BLaER1 treated with 17β-estradiol and CSF1 and Interleukin-3, amounts not matched to agents 10 nM and 100 nM (cell line): ENCODE data around the gene TDRD3.

Experiments used
- H3K27ac ChIP-seq, 11 experiments: shearing (Covaris generic); formaldehyde crosslinking; 2 replicates each; pipeline ENCODE4 v1.8.1; 2022
- H3K27me3 ChIP-seq, 11 experiments: shearing (Covaris generic); formaldehyde crosslinking; 2 replicates each; pipeline ENCODE4 v1.8.1; 2022
- H3K36me3 ChIP-seq, 11 experiments: shearing (Covaris generic); formaldehyde crosslinking; 2 replicates each; pipeline ENCODE4 v1.8.1; 2022
- H3K4me1 ChIP-seq, 10 experiments: shearing (Covaris generic); formaldehyde crosslinking; 2 replicates each; pipeline ENCODE4 v1.8.1; 2022
- H3K4me2 ChIP-seq, 11 experiments: shearing (Covaris generic); formaldehyde crosslinking; 2 replicates each; pipeline ENCODE4 v1.8.1; 2022
- H3K4me3 ChIP-seq, 10 experiments: shearing (Covaris generic); formaldehyde crosslinking; 2 replicates each; pipeline ENCODE4 v1.8.1; 2022
- H3K9ac ChIP-seq, 11 experiments: shearing (Covaris generic); formaldehyde crosslinking; 2 replicates each; pipeline ENCODE4 v1.8.1; 2022
- H3K9me3 ChIP-seq, 11 experiments: shearing (Covaris generic); formaldehyde crosslinking; replicated peaks in 1 of 11; 2 replicates each; pipeline ENCODE4 v1.8.1; 2022
- H4K20me1 ChIP-seq, 11 experiments: shearing (Covaris generic); formaldehyde crosslinking; 2 replicates each; pipeline ENCODE4 v1.8.1; 2022
- Cebpa-rat ChIP-seq, 11 experiments: shearing (Covaris generic); IDR thresholded peaks; 2 replicates each; pipeline ENCODE4 v1.8.1; 2022

TDRD3 gene

DNA sequence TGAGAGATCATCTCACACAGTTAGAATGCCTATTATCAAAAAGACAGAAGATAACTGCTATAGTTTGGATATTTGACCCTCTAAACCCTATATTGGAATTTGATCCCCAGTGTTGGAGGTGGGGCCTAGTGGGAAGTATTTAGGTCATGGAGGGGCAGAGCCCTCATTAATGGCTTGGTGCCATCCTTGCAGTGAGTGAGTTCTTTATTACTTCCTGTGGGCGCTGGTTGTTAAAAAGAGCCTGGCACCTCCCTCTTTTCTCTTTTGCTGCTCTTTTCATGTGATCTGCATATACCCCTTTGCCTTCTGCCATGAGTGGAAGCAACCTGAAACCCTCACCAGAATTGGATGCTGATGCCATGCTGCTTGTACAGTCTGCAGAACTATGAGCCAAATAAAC is 66.8 kb downstream of the TDRD3 start:
- Histone ChIP-seq H3K36me3 (peaks cover 19 to 40% (median 23%) of the 10 kb centered on the region in 11 experiments; a peak in 21 of 22 replicates), H3K27ac (no peak overlapping the region), H3K4me1 (no peaks in the 10 kb centered on the region), H3K9ac (no peak overlapping the region), H4K20me1 (no peaks in the 10 kb centered on the region), H3K27me3 (no peaks in the 10 kb centered on the region), H3K9me3 (no peaks in the 10 kb centered on the region; a peak in 1 of 22 replicates), H3K4me3 (no peak overlapping the region), H3K4me2 (no peak overlapping the region)
- TF ChIP-seq Cebpa-rat (IDR thresholded peaks at IDR 0.05) = no peak

- H3K27me3 ChIP-seq = no peaks in the 10 kb centered on the region
- H3K4me1 ChIP-seq = no peaks in the 10 kb centered on the region
- no peak overlapping the region for H3K4me3 ChIP-seq
- H4K20me1 ChIP-seq = no peaks in the 10 kb centered on the region
- H3K4me2 ChIP-seq = no peak overlapping the region
- H3K9me3 ChIP-seq = peaks cover 0 to 13% (median 0%) of the 10 kb centered on the region in 11 experiments; a peak in 3 of 22 replicates
- no peak for TF ChIP-seq Cebpa-rat (IDR thresholded peaks at IDR 0.05)
- no peak overlapping the region for H3K9ac ChIP-seq
- H3K36me3 ChIP-seq = peaks cover 4 to 42% (median 18%) of the 10 kb centered on the region in 11 experiments; a peak in 20 of 22 replicates
- H3K27ac ChIP-seq = no peak overlapping the region
Measured at GRCh38 chr13:60467098-60467497, 70.1 kb downstream of the TDRD3 start.

DNA sequence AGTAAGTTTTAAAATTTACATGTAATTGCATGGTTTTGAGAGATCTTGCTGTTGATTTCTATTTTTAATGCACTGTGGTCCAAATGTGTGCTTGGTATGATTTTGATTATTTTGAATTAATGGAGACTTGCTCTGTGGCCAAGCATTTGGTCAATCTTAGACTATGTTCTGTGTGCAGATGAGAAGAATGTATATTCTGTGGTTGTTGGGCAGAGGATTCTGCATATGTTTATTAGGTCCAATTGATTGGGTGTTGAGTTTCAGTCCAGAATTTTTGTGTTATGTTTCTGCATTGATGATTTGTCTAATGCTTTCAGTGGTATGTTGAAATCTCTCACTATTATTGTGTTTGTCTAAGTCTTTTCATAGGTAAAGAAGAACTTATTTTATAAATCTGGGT is 82.3 kb downstream of the TDRD3 start:
- Histone ChIP-seq H3K4me1 (no peaks in the 10 kb centered on the region), H3K9me3 (peaks cover 23 to 45% (median 33%) of the 10 kb centered on the region in 11 experiments; a peak in 20 of 22 replicates), H3K4me2 (no peak overlapping the region), H3K4me3 (no peak overlapping the region), H3K36me3 (peaks cover 8 to 49% (median 23%) of the 10 kb centered on the region in 11 experiments; a peak in 15 of 22 replicates), H3K27ac (no peak overlapping the region), H4K20me1 (no peaks in the 10 kb centered on the region), H3K9ac (no peak overlapping the region), H3K27me3 (no peaks in the 10 kb centered on the region)
- no peak for TF ChIP-seq Cebpa-rat (IDR thresholded peaks at IDR 0.05)

- H3K27me3 ChIP-seq = no peaks in the 10 kb centered on the region
- H3K4me2 ChIP-seq = no peak overlapping the region
- H3K4me3 ChIP-seq = no peak overlapping the region
- no peak for TF ChIP-seq Cebpa-rat (IDR thresholded peaks at IDR 0.05)
- H4K20me1 ChIP-seq = no peaks in the 10 kb centered on the region
- H3K9ac ChIP-seq = no peak overlapping the region
- H3K9me3 ChIP-seq = peaks cover 14 to 36% (median 22%) of the 10 kb centered on the region in 11 experiments; a peak in 21 of 22 replicates
- no peak overlapping the region for H3K27ac ChIP-seq
- peaks cover 19 to 49% (median 29%) of the 10 kb centered on the region in 11 experiments; a peak in 21 of 22 replicates for H3K36me3 ChIP-seq
- H3K4me1 ChIP-seq = no peaks in the 10 kb centered on the region
Measured at GRCh38 chr13:60482012-60482411, 85.0 kb downstream of the TDRD3 start.

DNA sequence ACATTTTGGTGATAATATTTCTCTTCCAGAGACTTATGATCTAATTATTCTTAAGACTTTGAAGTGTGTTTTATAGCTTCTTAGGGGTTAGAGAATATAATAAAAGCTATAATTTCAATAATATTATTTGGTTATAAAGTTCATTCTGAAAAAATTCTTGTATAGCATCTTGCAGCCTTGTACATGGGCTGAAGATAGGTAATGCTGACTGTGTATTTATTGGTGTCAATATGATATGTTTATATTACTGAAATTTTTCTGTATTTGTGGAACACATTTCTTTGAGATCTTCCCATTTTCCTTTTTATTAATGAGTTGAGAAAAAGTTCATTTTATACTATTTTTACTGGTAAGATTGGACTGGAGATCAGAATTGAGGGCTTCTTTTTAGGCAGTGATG is 87.8 kb downstream of the TDRD3 start:
- no peak for TF ChIP-seq Cebpa-rat (IDR thresholded peaks at IDR 0.05)
- no peaks in the 10 kb centered on the region for H4K20me1 ChIP-seq
- no peaks in the 10 kb centered on the region for H3K4me1 ChIP-seq
- H3K27ac ChIP-seq = no peak overlapping the region
- no peak overlapping the region for H3K4me2 ChIP-seq
- H3K4me3 ChIP-seq = no peak overlapping the region
- H3K9ac ChIP-seq = no peak overlapping the region
- peaks cover 26 to 46% (median 40%) of the 10 kb centered on the region in 11 experiments for H3K36me3 ChIP-seq
- H3K9me3 ChIP-seq = peaks cover 15 to 37% (median 29%) of the 10 kb centered on the region in 11 experiments
- H3K27me3 ChIP-seq = no peaks in the 10 kb centered on the region

DNA sequence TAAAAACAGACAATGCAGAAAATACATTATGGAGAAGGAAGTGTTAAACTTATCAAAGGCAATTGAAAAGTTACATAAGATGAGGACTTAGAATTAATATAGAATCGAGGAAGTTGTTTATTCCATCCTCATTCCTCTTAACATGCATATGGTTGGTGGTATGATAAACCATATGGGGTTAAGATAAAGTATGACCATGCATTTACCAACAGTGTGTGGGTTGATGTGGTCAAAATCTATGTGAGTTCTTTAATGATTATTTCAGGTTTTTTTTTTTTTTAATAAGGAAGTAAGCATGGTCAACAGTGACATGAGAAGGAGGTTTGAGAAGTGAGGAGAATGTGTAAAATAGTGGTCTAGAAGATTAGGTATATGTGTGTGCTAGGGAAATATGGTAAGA is 94.5 kb downstream of the TDRD3 start:
- Histone ChIP-seq H3K9ac (no peak overlapping the region), H3K4me1 (no peaks in the 10 kb centered on the region), H3K9me3 (peaks cover 12 to 30% (median 22%) of the 10 kb centered on the region in 11 experiments), H3K27ac (no peak overlapping the region), H4K20me1 (no peaks in the 10 kb centered on the region), H3K36me3 (peaks cover 28 to 53% (median 37%) of the 10 kb centered on the region in 11 experiments), H3K4me3 (no peak overlapping the region), H3K4me2 (no peak overlapping the region), H3K27me3 (no peaks in the 10 kb centered on the region)
- no peak for TF ChIP-seq Cebpa-rat (IDR thresholded peaks at IDR 0.05)

- Histone ChIP-seq H4K20me1 (no peaks in the 10 kb centered on the region), H3K27me3 (no peaks in the 10 kb centered on the region), H3K4me2 (no peak overlapping the region), H3K27ac (no peak overlapping the region), H3K36me3 (peaks cover 28 to 53% (median 37%) of the 10 kb centered on the region in 11 experiments), H3K9ac (no peak overlapping the region), H3K4me3 (no peak overlapping the region), H3K4me1 (no peaks in the 10 kb centered on the region), H3K9me3 (peaks cover 16 to 31% (median 24%) of the 10 kb centered on the region in 11 experiments)
- no peak for TF ChIP-seq Cebpa-rat (IDR thresholded peaks at IDR 0.05)
Measured at GRCh38 chr13:60492187-60492586, 95.2 kb downstream of the TDRD3 start.

- H3K27ac ChIP-seq = no peak overlapping the region
- H3K4me2 ChIP-seq = no peak overlapping the region
- H3K4me3 ChIP-seq = no peak overlapping the region
- peaks cover 21 to 36% (median 32%) of the 10 kb centered on the region in 11 experiments for H3K9me3 ChIP-seq
- no peaks in the 10 kb centered on the region for H3K4me1 ChIP-seq
- H3K9ac ChIP-seq = no peak overlapping the region
- no peaks in the 10 kb centered on the region for H3K27me3 ChIP-seq
- H3K36me3 ChIP-seq = peaks cover 35 to 62% (median 42%) of the 10 kb centered on the region in 11 experiments
- no peaks in the 10 kb centered on the region for H4K20me1 ChIP-seq
- TF ChIP-seq Cebpa-rat (IDR thresholded peaks at IDR 0.05) = no peak
Measured at GRCh38 chr13:60494296-60494695, 97.3 kb downstream of the TDRD3 start.

DNA sequence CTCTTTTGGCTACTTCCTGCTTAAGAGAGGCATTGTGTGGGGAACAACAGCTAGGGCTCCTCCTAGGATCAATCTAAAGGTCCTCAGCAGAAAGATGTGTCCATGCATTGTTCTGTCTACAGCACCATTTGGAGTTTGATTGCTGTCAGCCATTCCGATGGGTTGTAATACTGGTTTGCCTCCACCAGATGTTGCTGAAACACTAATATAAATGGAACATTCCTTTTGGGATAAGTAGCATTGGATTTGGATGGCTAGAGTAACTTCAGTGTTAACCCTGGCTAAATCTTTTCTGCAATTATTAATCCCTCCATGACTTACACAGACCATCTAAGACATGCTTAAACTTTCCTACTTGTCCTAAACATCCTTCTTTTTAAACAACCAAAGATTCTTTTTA is 104.2 kb downstream of the TDRD3 start:
- peaks cover 59 to 86% (median 65%) of the 10 kb centered on the region in 11 experiments for H3K36me3 ChIP-seq
- H3K9me3 ChIP-seq = peaks cover 53 to 74% (median 63%) of the 10 kb centered on the region in 11 experiments

More for the DNA sequence above, 104.2 kb downstream of the TDRD3 start:
- no peak overlapping the region for H3K27ac ChIP-seq
- H4K20me1 ChIP-seq = no peaks in the 10 kb centered on the region
- H3K4me3 ChIP-seq = peak overlapping the region in 1 of 10 experiments; percentile 1; a peak in 1 of 20 replicates
- no peaks in the 10 kb centered on the region for H3K27me3 ChIP-seq
- H3K4me2 ChIP-seq = no peak overlapping the region
- no peak overlapping the region for H3K9ac ChIP-seq
- no peaks in the 10 kb centered on the region for H3K4me1 ChIP-seq
- no peak for TF ChIP-seq Cebpa-rat (IDR thresholded peaks at IDR 0.05)
